GM08714 (cell line): ENCODE measurements around the gene ANOS1.
"Not testable (repeated sequence)": the region's sequence is repeated elsewhere in the genome, so short reads cannot be mapped to it uniquely, and the experiment has no call there.

Experiments used
- H3K4me3 ChIP-seq: fragments of 200-500 bp; sonication (Bioruptor generic); 2 replicates; pipeline ENCODE4 v1.5.1; 2014; ENCODE audit warnings: mild to moderate bottlenecking, low read length, inconsistent platforms
- ZNF274 ChIP-seq: IDR thresholded peaks from 2 replicates; pipeline ENCODE4 v1.6.1; 2012; ENCODE audit warnings: mild to moderate bottlenecking, low read depth, low read length

ANOS1 gene

GRCh38 chrX:8731559-8732395 lies at the start of gene ANOS1:
Gene ANOS1, minus strand, starts transcription at chrX:8732137. Its CDS starts 101 bp downstream, at chrX:8732036.
- H3K4me3 ChIP-seq = no peak within 1 kb of the TSS
- no peak for TF ChIP-seq ZNF274

GRCh38 chrX:8773117-8773516 lies 41.2 kb upstream of the ANOS1 start:
- TF ChIP-seq ZNF274 = no peak
- no peak overlapping the region for H3K4me3 ChIP-seq

GRCh38 chrX:8760021-8760420 lies 28.1 kb upstream of the ANOS1 start:
- TF ChIP-seq ZNF274 = no peak
- no peak overlapping the region for H3K4me3 ChIP-seq

GRCh38 chrX:8758706-8759105 lies 26.8 kb upstream of the ANOS1 start:
- not testable (repeated sequence) for H3K4me3 ChIP-seq

- not testable (repeated sequence) for H3K4me3 ChIP-seq
Measured at GRCh38 chrX:8757609-8758389, 25.9 kb upstream of the ANOS1 start.

GRCh38 chrX:8755813-8756212 lies 23.9 kb upstream of the ANOS1 start:
- no peak overlapping the region for H3K4me3 ChIP-seq
- TF ChIP-seq ZNF274 = no peak

- no peak for TF ChIP-seq ZNF274
- no peak overlapping the region for H3K4me3 ChIP-seq
Measured at GRCh38 chrX:8755116-8755515, 23.2 kb upstream of the ANOS1 start.

GRCh38 chrX:8749697-8750096 lies 17.8 kb upstream of the ANOS1 start:
- no peak overlapping the region for H3K4me3 ChIP-seq
- TF ChIP-seq ZNF274 = no peak

- no peak overlapping the region for H3K4me3 ChIP-seq
- TF ChIP-seq ZNF274 = no peak
Measured at GRCh38 chrX:8748855-8749254, 16.9 kb upstream of the ANOS1 start.

- no peak overlapping the region for H3K4me3 ChIP-seq
- no peak for TF ChIP-seq ZNF274
Measured at GRCh38 chrX:8743126-8743732, 11.3 kb upstream of the ANOS1 start.

- H3K4me3 ChIP-seq = no peak overlapping the region
- no peak for TF ChIP-seq ZNF274
Measured at GRCh38 chrX:8741981-8742380, 10.0 kb upstream of the ANOS1 start.

GRCh38 chrX:8738588-8739189 lies 6.8 kb upstream of the ANOS1 start:
- no peak overlapping the region for H3K4me3 ChIP-seq
- TF ChIP-seq ZNF274 = no peak

GRCh38 chrX:8737883-8738282 lies 5.9 kb upstream of the ANOS1 start:
- TF ChIP-seq ZNF274 = no peak
- no peak overlapping the region for H3K4me3 ChIP-seq

GRCh38 chrX:8730812-8731558 lies 952 bp downstream of the ANOS1 start:
- TF ChIP-seq ZNF274 = no peak
- no peak overlapping the region for H3K4me3 ChIP-seq
